Astrocyte of the cerebellum (primary cell): ENCODE results near the gene FLYWCH2.

Experiments used
- DNase-seq: peaks from one replicate; pipeline ENCODE4 v3.0.0-alpha.2; 2011; ENCODE audit warnings: low read depth
- H3K4me3 ChIP-seq: 2 replicates; pipeline ENCODE4 v1.5.1; 2011; ENCODE audit warnings: mild to moderate bottlenecking, low read depth, low read length, moderate library complexity
- in situ Hi-C: cut with HindIII; loops from 2 replicates; pipeline ENCODE4 v1.10.0; 2017; ENCODE audit warnings: low sequenced_read_pairs
- TF ChIP-seq, protein P1 (sequence below): IDR thresholded peaks from 2 replicates; pipeline ENCODE4 v1.5.1; 2012; ENCODE audit warnings: low read length, low read depth, moderate library complexity, mild to moderate bottlenecking; ENCODE audit errors: missing control alignments

FLYWCH2 gene

DNA sequence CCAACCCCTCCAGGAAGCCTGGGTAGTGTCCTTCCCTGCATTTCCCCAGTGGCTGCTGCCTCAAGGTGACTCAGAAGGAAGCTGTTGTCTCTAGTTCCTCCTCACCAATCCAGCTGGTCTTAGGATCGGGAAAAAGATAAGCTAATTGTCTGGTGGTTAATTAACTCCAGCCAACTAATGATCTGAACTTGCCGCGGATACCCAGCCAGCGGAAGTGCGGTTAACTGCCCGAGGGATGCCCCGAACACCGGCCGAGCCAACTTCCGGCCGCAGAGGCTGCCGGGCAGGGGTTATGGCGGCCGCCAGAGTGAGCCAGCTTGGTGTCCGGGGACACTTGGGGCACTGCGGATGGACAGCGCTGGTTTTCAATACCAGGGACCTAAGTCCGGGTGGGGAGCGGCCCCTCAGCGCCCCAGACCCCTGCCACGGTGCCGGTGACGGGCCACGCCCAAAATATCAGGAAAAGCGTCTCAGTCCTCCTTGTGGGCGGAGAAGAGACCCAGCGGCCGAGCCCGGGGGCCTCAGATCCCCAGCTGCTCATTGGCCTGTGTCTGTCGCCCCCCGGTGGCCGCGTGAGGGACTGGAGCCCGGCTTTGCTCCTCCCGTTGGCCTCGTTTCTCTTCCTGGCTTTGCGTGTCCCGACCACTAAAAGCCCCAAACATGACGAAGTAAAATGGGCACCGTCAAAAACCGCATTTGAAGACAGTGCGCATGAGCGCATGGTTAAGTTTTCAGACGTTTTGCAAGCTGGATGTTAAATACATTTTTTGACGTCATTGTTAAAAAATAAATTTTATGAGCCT is 14.8 kb upstream of the FLYWCH2 start:
- peak overlapping the region; percentile 50 for H3K4me3 ChIP-seq
- in situ Hi-C loops = no loop called here
- peak; percentile 85 for DNase-seq
- TF ChIP-seq, protein P1, sequence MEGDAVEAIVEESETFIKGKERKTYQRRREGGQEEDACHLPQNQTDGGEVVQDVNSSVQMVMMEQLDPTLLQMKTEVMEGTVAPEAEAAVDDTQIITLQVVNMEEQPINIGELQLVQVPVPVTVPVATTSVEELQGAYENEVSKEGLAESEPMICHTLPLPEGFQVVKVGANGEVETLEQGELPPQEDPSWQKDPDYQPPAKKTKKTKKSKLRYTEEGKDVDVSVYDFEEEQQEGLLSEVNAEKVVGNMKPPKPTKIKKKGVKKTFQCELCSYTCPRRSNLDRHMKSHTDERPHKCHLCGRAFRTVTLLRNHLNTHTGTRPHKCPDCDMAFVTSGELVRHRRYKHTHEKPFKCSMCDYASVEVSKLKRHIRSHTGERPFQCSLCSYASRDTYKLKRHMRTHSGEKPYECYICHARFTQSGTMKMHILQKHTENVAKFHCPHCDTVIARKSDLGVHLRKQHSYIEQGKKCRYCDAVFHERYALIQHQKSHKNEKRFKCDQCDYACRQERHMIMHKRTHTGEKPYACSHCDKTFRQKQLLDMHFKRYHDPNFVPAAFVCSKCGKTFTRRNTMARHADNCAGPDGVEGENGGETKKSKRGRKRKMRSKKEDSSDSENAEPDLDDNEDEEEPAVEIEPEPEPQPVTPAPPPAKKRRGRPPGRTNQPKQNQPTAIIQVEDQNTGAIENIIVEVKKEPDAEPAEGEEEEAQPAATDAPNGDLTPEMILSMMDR = peak; percentile 96

DNA sequence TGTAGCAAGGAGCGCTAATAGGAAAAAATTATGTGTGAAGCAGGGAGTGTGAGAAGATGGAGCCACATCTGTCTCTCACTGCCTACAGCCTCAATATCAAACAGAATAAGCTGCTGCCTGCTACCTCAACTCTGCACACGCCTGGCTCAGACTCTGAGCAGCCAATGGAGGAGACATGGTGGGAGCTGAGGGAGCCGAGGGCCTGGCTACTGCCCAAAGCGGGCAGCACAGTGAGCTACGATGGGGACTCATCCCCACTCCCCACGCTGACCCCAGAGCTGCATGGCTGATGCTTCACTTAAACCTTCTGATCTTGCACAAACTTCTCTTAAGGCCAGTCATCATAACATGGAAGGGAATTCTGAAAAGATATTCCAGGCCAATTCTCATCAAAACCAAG is 11.1 kb upstream of the FLYWCH2 start:
- DNase-seq = no peak
- H3K4me3 ChIP-seq = no peak overlapping the region
- TF ChIP-seq, protein P1 = no peak
- in situ Hi-C loops = no loop called here

DNA sequence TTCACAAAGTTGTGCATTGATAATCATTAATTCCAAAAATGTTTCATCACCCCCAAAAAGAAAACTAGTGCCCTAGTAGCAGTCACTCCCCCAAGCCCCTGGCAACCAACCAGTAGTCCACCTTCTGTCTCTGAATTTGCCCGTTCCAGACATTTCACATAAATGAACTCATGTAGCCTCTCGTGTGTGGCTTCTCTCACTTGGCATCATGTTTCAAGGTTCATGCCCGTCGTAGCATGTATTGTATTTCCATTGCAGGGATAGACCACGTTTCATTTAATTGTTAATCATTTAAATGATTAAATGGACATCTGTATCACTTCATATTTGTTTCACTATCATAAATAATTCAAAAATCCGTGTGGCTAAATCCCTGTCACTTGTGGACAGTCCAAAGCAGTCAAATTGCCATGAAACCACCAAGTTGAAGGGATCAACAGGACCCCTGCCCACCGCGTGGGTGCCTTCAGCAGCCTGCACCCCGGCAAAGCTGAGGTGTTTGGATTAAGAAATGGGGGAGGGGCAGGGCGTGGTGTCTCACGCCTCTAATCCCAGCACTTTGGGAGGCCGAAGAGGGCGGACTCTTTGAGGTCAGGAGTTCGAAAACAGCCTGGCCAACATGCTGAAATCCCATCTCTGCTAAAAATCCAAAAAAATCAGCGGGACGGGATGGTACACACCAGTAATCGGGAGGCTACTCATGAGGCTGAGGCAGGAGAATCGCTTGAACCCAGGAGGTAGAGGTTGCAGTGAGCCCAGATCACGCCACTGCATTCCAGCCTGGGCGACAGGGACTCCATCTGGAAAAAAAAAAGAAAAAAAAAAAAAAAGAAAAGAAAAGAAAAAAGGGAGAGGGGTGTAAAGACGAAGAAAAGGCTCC is 8.7 kb upstream of the FLYWCH2 start:
- TF ChIP-seq, protein P1 = no peak
- no peak for DNase-seq
- H3K4me3 ChIP-seq = no peak overlapping the region
- in situ Hi-C loops = no loop called here

DNA sequence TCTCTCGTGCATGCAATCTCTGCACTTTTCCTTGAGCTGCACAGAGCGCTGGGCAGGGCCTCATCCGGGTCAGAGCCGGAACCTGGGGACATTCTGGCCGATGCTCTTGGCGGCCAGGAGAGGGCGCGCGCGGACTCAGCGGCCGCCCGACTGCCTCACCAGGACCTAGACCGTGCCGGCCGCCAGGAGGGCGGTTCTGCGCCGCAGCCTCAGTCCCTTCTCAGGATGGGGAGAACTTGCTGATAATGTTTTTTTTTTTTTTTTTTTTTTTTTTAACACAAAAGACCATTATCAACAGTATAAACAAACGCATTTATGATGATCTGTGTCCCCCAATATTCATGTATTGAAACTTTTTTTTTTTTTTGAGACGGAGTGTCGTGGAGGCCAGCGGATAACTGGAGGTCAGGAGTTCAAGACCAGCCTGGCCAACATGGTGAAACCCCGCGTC is 8.1 kb upstream of the FLYWCH2 start:
- in situ Hi-C loops = no loop called here
- peak; percentile 34 for DNase-seq
- no peak overlapping the region for H3K4me3 ChIP-seq
- TF ChIP-seq, protein P1 = peak; percentile 97

DNA sequence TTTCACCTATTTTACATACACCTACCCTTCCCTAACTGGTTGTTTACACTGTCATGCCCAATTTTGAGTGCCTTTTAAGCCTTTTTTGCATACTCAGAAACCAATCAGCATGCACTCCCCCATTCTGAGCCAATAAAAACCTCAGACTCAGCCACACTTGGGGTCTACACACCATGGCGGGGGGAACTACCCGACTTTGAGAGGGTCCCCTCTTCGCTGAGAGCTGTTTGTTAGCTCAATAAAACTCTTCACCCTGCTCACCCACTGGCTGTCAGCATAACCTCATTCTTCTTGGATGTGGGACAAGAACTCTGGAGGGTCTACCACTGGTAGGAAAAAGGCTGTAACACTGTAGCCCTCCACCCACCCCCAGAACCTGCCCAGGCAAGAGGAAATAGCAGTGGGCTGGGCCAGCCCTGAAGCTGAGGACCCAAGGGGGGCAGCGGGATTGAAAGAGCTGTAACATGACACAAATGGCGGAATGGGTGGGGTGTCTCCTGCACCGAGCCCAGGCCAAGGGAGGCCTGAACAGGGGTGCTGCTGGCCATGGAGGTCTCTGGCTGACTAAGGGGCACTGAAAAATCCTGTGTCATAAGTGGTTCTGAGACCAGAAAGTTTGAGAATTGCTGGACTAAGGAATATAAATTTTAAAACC is 3.0 kb upstream of the FLYWCH2 start:
- H3K4me3 ChIP-seq = no peak overlapping the region
- in situ Hi-C loops = no loop called here
- no peak for DNase-seq
- TF ChIP-seq, protein P1 = no peak
